Breast epithelium (tissue), 4 donors: Measurements from ENCODE around the gene TMEM247. TPM values are rescaled to one million over a fixed set of nuclear protein-coding genes. Genes with fewer than 3 reads are reported as not detected.
"Not testable (repeated sequence)": the region's sequence is repeated elsewhere in the genome, so short reads cannot be mapped to it uniquely, and the experiment has no call there.

Source experiments
- DNase-seq, 2 donors: peaks; one replicate each; pipeline ENCODE4 v3.0.0-alpha.2; 2019; ENCODE audit warnings: low spot score in 2 of 2
- H3K27ac ChIP-seq, 2 donors: fragments of 200-600 bp; sonication (generic) in 1 of 2; one replicate each; pipeline ENCODE4 v1.5.1; 2016 to 2019; ENCODE audit warnings: mild to moderate bottlenecking in 1 of 2
- H3K27me3 ChIP-seq, 2 donors: fragments of 200-600 bp; sonication (generic) in 1 of 2; one replicate each; pipeline versions ENCODE4 v1.5.1 to v1.6.0; 2017 to 2019; ENCODE audit warnings: control low read depth in 1 of 2, mild to moderate bottlenecking in 1 of 2
- H3K36me3 ChIP-seq: fragments of 200-600 bp; one replicate; pipeline ENCODE4 v1.5.1; 2019
- H3K4me1 ChIP-seq, 2 donors: fragments of 200-600 bp; sonication (generic); one replicate each; pipeline ENCODE4 v1.5.1; 2016 to 2019; ENCODE audit warnings: control low read depth in 1 of 2
- H3K4me3 ChIP-seq, 3 donors: fragments of 200-600 bp; sonication (generic); 1 replicate in 2 of 3; 2 replicates in 1 of 3; pipeline ENCODE4 v1.5.1; 2016 to 2019; ENCODE audit warnings: mild to moderate bottlenecking in 3 of 3, moderate library complexity in 2 of 3
- H3K9me3 ChIP-seq, 2 donors: fragments of 200-600 bp; sonication (generic) in 1 of 2; one replicate each; pipeline ENCODE4 v1.5.1; 2016 to 2019; ENCODE audit warnings: control low read depth in 1 of 2
- CTCF ChIP-seq, 3 donors: fragments of 450-650 bp; IDR thresholded peaks; one replicate each; pipeline ENCODE4 v1.5.1; 2016 to 2017; ENCODE audit warnings: antibody characterized with exemption in 3 of 3, mild to moderate bottlenecking in 3 of 3, moderate library complexity in 3 of 3
- POLR2A ChIP-seq: fragments of 450-650 bp; IDR thresholded peaks from one replicate; pipeline ENCODE4 v1.6.1; 2016; ENCODE audit warnings: antibody characterized with exemption, mild to moderate bottlenecking, moderate library complexity
- POLR2AphosphoS5 ChIP-seq, 3 donors: sonication (generic); formaldehyde crosslinking; IDR thresholded peaks; one replicate each; pipeline ENCODE4 v1.6.1; 2017; ENCODE audit warnings: antibody characterized with exemption in 3 of 3
- intact Hi-C: fragments of 100-400 bp; cut with DNase I; formaldehyde crosslinking; loops from one replicate; pipeline ENCODE4 v1.15.1; 2023; ENCODE audit warnings: low total_unique reads
- total RNA-seq, 3 donors: library from RNA; depleted of rRNA; stranded (reverse); fragments of >200 nt; gene quantifications; one replicate each; pipeline ENCODE4 v1.1.0, GENCODE V29; 2016

The TMEM247 gene
- total RNA-seq, 3 donors from 2014 or later, result not detected

GRCh38 chr2:46470114-46470628 lies 9.2 kb upstream of the TMEM247 start:
- Histone ChIP-seq H3K4me1 (no peaks in the 10 kb centered on the region), H3K27ac (no peak overlapping the region), H3K36me3 (no peaks in the 10 kb centered on the region), H3K9me3 (no peaks in the 10 kb centered on the region), H3K27me3 (no peaks in the 10 kb centered on the region), H3K4me3 (no peak overlapping the region)
- DNase-seq, result no peak
- intact Hi-C loops, result no loop called here
- TF ChIP-seq POLR2A (no peak), POLR2AphosphoS5 (IDR thresholded peaks at IDR 0.05) (no peak), CTCF (IDR thresholded peaks at IDR 0.05) (no peak)

- Histone ChIP-seq H3K36me3 (no peaks in the 10 kb centered on the region), H3K4me1 (no peaks in the 10 kb centered on the region), H3K27me3 (no peaks in the 10 kb centered on the region), H3K9me3 (no peaks in the 10 kb centered on the region), H3K4me3 (no peak overlapping the region), H3K27ac (no peak overlapping the region)
- DNase-seq, result no peak
- TF ChIP-seq POLR2AphosphoS5 (IDR thresholded peaks at IDR 0.05) (no peak), POLR2A (no peak), CTCF (IDR thresholded peaks at IDR 0.05) (no peak)
- intact Hi-C loops, result no loop called here
These were observed 8.3 kb upstream of the TMEM247 start for GRCh38 chr2:46471019-46471583.

GRCh38 chr2:46471697-46472096 lies 7.7 kb upstream of the TMEM247 start:
- intact Hi-C loops, result no loop called here

GRCh38 chr2:46472165-46472564 lies 7.2 kb upstream of the TMEM247 start:
- H3K4me1 ChIP-seq, intact Hi-C loops, H3K36me3 ChIP-seq, H3K9me3 ChIP-seq, H3K27me3 ChIP-seq, DNase-seq, H3K27ac ChIP-seq, H3K4me3 ChIP-seq: not testable (repeated sequence)

More at GRCh38 chr2:46471697-46472096, 7.7 kb upstream of the TMEM247 start:
- Histone ChIP-seq H3K4me3 (no peak overlapping the region), H3K27ac (no peak overlapping the region), H3K27me3 (no peaks in the 10 kb centered on the region), H3K9me3 (no peaks in the 10 kb centered on the region), H3K36me3 (no peaks in the 10 kb centered on the region), H3K4me1 (no peaks in the 10 kb centered on the region)
- TF ChIP-seq POLR2AphosphoS5 (IDR thresholded peaks at IDR 0.05) (no peak), CTCF (IDR thresholded peaks at IDR 0.05) (no peak), POLR2A (no peak)
- no peak for DNase-seq

GRCh38 chr2:46477462-46477861 lies 1.9 kb upstream of the TMEM247 start:
- H3K4me3 ChIP-seq, H3K9me3 ChIP-seq, intact Hi-C loops, H3K36me3 ChIP-seq, H3K27ac ChIP-seq, H3K4me1 ChIP-seq, H3K27me3 ChIP-seq: not testable (repeated sequence)
- peak in 1 of 2 donors; percentile 5 for DNase-seq

- intact Hi-C loops, result no loop called here
- Histone ChIP-seq H3K27me3 (no peaks in the 10 kb centered on the region), H3K9me3 (no peaks in the 10 kb centered on the region), H3K4me1 (no peaks in the 10 kb centered on the region), H3K4me3 (no peak overlapping the region), H3K27ac (no peak overlapping the region), H3K36me3 (no peaks in the 10 kb centered on the region)
- no peak for DNase-seq
- TF ChIP-seq CTCF (IDR thresholded peaks at IDR 0.05), result no peak
- TF ChIP-seq POLR2A, result no peak
- TF ChIP-seq POLR2AphosphoS5 (IDR thresholded peaks at IDR 0.05), result no peak
These were observed 1.4 kb upstream of the TMEM247 start for GRCh38 chr2:46477925-46478324.
